HG03432 (cell line): ENCODE data around the gene HDHD5.

ENCODE experiments used
- ATAC-seq: cut with Tn5 transposase; IDR thresholded peaks from one replicate; pipeline ENCODE4 v1.9.1; 2021; ENCODE audit warnings: mild to moderate bottlenecking, moderate library complexity; ENCODE audit not compliant: unreplicated experiment

The HDHD5 gene

DNA sequence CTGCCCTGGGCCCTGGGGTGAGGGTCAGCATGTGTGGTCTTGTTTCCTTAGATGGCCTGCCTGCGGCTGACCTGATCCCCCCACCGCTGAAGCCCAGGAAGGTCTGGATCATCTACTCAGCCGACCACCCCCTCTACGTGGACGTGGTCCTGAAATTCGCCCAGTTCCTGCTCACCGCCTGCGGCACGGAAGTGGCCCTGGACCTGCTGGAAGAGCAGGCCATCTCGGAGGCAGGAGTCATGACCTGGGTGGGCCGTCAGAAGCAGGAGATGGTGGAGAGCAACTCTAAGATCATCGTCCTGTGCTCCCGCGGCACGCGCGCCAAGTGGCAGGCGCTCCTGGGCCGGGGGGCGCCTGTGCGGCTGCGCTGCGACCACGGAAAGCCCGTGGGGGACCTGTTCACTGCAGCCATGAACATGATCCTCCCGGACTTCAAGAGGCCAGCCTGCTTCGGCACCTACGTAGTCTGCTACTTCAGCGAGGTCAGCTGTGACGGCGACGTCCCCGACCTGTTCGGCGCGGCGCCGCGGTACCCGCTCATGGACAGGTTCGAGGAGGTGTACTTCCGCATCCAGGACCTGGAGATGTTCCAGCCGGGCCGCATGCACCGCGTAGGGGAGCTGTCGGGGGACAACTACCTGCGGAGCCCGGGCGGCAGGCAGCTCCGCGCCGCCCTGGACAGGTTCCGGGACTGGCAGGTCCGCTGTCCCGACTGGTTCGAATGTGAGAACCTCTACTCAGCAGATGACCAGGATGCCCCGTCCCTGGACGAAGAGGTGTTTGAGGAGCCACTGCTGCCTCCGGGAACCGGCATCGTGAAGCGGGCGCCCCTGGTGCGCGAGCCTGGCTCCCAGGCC is 50.6 kb downstream of the HDHD5 start:
- no peak for ATAC-seq

DNA sequence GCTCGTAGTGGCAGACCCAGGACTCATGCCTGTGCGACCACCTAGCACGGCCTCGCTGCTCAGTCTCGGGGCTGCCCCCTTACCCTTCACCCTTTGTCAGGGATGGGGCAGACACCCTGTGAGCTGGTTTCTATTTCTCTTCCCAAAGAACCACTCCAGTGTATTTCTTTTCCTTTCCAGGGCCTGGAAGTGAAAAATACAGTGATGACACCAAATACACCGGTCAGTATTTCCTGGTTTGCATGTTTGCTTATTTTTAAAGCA is 51.6 kb downstream of the HDHD5 start:
- ATAC-seq, result no peak

DNA sequence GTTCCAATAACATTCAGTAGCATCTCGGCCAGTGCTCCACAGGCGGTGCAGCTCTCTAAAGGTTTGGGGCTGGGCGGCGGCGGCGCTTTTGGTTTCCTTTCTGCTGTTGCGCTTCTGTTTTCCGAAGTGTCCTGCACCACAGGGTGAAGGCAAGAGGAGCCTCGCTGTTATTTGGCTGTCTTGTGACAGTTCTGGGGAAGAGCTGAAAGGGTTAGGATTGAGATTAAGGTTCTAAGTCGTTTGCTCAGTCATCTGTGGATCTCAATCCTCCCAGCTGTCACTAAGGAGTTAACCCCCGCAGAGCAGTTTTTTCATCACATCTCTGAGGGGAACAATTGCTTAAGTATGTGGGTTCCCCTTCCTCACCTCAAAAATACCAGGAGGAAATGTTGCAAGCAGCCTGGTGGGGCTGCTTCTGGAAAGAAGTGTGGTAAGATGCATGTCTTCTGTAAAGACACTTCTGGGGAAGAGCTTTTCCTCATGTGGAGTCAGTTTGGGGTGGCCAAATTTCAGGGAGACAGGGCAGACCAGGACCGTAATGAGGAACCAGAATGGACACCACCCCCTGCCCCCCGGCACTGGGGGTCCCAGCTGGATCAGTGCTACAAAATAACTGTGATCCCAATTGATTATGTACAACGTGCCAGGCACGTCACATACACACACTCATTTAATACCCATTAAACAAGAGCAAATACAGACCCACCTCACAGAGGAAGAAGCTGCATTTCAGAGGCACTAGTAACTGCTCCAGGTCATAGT is 52.1 kb downstream of the HDHD5 start:
- ATAC-seq, result no peak

DNA sequence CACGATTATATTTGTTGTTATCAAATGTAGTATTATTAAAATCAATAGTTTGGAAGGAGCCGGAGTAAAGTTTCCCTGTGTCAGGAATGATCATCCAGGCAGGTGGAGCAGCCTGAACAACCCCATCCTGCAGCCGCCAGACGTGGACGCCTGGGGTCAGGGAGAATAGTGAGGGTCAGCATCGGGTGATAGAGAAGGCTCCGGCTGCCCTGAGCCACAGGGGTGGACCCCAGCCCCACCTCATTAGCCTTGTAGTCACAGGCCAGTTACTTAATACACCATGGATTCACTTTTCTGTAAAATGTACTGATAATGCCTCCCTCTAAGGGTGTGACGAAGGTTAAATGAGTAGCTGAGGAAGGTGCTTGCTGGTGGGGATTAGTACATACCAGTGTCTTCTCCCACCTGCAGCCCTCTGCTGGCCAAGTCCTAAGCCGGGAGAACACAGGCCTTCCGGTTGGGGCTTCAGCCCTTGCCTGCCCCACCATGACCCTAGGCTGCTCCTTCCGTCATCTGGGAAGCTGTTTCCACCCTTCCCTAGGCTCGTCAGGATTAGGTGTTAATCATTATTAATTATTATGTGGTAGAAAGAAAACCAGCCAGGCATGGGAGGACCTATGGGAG is 52.8 kb downstream of the HDHD5 start:
- ATAC-seq, result no peak

DNA sequence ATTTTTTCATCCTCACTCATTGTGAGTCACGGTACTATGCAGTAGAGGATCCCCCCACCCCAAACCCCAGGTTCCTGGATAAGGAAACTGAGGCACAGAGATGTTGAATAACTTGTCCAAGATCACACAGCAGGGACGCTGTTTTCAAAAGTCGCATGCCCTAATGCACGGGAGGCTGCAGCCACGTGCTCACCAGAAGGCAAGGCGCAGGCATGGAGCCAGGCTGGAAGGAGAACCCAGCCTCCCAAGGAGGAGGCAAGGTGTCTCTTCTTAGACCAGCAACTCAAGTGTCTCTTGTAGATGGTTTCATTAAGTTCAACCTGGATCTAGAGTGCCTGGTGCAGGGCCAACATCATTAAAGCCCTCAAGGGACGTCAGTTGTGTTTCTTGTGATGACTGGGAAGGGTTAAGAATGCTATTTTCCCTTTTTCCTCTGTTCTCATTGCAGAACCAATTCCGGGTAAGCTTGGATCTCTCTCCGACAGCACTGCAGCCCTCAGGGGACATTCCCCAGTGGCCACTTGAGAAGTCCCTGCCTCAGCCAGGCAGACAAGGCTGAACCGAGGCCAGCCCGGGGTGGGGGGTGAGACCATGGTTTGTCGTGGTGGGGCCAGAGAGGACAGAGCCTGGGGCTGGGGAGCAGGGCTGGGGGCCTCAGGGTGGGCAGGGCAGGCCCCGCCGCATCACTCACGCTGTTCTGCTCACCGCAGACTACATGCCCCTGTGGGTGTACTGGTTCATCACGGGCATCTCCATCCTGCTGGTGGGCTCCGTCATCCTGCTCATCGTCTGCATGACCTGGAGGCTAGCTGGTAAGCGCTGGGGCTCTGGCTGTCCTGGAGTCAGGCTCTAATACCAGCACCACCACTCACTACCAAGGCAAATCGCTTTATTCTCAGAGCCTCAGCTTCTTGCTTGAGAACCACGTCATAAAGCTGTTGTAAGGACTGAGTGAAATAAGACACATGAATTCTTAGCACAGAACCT is 53.6 kb downstream of the HDHD5 start:
- no peak for ATAC-seq

DNA sequence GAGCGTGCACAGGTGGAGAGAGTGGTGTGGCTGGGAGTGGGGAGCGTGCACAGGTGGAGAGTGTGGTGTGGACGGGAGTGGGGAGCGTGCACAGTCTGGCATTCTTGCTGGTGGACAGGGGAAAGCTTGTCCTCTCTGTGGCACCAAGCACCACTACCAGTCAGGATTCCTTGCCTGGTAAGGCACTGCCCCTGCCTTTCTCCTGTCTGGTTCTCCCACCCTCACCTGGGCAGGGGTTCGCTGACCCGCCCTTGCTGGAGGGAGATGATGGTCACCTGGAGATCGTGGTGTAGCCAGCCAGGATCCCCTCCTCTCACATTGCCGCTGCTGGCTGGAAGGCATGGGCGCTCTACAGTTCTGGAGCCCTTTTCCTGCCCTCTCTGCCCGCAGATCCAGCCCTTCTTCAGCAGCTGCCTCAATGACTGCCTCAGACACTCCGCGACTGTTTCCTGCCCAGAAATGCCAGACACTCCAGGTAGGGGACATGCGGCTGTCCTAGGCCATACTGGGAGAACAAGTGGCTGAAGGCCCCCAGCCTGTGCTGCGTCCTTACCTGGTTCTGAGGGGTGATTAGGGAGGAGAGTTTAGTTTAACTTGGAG is 54.6 kb downstream of the HDHD5 start:
- no peak for ATAC-seq

DNA sequence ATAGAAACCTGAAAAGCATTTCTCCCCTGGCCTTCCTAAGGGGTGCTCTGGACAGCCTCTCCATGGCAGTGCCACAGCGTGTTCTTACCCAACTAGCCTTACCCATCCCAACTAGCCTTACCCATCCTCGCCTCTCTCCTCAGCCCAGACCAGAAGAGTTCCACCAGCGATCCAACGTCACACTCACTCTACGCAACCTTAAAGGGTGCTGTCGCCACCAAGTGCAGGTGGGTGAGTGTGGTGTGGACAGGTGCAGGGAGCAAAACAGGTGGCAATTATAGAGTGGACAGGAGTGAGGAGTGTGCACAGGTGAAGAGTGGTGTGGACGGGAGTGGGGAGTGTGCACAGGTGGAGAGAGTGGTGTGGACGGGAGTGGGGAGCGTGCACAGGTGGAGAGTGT is 55.7 kb downstream of the HDHD5 start:
- ATAC-seq, result no peak

DNA sequence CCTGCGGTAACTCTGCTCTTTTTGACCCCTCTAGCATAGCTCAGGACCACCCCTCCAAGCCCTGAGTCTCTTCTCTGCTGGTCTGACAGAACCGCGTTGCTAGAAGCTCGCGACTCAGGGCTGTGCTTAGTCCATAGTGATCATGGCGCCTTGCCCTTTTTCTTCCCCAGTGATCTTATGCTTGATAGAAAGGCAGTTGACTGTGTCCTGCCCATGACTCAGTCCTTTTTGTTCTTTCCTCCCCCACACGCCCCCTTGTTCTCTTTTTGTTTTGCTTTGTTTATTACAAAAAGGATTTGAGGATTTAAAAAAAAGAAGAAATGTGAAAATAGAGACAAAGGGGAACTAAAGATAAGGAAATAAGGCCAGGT is 56.8 kb downstream of the HDHD5 start:
- no peak for ATAC-seq

DNA sequence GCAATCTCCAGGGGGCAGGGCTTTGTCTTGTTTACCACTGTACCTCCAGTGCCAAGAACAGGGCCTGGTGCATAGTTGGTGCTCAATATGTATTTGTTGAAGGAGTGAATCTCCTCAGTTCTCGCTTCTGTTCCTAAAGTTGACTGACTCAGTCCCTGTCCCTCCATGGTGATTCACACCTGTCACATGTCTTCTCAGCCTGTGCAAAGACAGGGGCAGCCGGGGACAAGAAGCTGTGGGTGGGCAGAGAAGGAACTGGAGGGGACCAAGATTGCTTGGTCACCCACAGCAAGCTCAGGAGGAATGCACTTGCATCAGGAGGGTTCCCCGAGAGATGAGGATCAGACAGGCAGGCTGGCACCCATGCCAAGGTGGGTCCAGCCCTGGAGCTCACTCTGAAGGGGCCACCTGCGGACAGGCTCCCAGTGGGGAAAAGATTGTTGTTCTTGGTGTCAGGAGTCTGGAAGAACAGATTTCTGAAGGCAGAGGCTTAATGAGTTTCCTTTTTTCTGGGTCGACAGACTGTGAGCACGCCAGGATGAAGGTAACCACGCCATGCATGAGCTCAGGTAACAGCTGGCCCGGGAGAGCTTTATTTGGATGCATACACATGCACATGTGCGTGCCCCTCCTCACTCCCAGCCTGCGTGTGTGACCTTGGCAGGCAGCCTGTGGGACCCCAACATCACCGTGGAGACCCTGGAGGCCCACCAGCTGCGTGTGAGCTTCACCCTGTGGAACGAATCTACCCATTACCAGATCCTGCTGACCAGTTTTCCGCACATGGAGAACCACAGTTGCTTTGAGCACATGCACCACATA is 57.4 kb downstream of the HDHD5 start:
- no peak for ATAC-seq

DNA sequence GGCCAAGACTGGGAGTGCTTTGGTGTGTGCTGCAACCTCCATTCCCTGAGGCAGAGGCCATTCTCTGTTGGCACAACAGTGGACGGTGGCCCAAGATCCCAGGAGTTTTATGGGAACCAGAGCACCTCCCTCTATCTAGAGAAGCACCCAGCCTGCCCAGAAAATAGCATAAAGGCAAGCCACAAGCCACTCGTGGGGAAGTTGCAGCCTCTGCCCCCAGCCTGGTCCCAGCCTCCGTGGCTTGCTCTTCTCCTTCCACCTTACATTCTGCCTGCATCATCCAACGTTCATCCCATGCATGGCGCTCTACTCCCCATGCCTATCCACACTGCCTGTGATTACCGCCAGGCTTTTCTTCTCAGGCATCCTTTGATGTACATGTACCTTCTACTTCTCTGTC is 58.5 kb downstream of the HDHD5 start:
- ATAC-seq, result no peak

DNA sequence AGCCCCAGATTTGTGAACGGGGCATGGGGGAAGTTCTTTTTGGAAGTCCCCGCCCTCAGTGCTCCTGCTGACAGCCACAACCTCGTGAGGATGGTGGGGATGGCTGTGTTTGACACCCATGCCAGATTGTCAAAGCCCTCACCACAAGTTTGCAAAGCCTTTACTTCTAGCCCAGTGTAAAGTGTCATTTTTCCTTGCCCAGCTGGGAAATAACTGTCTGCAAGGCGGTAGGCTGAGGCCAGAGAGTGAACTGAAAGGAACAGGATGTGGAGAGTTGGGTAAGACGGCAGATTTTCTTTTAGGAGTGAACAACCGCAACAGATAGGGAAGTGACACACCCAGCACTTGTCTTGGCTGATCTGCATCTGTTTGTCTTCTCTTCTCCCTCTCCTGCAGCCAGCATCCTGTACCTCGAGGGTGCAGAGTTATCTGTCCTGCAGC is 60.7 kb downstream of the HDHD5 start:
- ATAC-seq, result no peak

DNA sequence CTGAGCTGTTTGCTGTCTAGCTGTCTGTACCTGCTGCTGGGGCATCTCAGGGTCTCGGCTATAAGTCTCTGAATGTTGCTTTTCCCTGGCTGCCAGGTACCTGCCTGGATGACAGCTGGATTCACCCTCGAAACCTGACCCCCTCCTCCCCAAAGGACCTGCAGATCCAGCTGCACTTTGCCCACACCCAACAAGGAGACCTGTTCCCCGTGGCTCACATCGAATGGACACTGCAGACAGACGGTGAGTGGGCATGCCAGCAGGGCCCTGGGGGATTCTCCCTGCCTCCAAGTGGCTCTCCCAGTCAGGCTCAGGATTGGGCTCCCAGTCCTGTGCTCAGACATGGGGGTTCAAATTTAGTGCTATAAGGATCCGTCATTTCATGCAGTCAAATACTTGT is 61.4 kb downstream of the HDHD5 start:
- ATAC-seq, result no peak

DNA sequence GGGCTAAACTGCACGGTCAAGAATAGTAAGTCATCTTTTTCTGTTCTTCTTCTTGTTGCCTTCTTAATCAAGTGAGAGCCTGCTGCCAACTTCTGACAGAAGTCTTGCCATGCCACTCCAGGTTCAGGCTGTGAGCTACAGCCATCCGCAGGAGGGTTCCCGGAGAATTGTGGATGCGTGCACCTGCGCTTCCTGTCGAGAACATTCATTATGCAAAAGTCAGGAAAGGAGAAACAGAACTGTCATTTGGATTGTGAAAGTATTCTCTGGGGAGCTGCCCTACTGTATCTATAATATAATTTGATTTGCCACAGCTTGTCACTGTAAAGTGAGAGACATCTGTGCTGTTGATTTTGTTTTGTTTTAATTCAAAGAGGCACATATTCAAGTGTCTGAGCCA is 62.0 kb downstream of the HDHD5 start:
- no peak for ATAC-seq

DNA sequence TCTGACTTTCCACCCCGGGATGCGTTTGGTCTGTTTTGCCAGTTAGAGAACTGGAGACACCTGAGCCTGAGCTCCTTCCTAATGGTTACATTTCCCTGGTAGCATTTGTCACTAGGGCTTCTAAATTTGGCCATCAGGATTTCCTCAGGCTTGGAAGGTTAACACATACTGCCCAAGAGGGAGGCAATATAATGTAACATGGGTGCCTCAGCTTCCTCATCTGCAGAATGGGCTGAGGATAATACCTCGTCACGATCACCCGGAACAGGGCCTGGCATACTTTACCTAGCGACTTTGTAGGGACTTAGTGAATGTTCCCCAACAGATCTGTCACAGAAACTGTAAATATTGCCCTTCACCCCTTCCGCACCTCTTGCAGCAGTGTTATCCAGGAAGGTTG is 63.0 kb downstream of the HDHD5 start:
- ATAC-seq, result no peak

DNA sequence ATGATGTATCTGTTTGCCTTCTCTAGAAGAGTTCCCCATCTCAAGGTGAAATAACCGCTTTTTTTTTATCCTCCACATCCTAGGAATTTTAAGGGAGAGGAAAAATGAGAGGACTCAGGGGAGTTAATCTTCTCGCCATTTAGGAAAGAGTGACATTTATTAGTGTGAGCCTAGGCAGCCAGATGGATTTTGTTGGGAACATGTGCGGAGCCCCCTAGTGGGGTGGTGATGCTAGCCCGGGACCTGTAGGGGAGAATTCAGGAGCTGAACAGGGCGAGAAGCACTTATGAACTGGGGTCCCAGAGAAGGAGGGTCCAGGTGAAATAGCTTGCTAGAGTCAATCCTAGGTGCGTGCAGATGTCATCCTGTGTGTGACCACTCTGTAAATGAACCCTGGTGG is 63.5 kb downstream of the HDHD5 start:
- ATAC-seq, result no peak

DNA sequence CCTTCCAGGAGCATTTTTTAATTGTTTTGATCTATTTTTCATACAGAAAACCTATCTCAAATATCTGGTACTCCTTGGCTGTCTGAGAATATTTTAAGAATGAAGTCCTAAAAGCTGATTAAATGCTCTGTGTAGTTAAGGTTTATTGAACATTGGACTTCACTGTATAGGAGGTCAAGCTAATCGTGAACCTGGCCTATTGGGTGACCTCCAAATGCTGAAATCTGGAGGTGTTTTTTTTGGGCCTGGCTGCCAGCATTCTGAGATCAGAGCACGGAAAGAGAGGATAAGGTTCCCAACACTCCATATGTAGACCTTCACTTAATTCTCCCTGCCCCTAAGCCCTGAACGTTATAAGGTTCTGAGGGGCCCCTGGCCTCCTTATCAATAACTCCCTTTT is 66.0 kb downstream of the HDHD5 start:
- ATAC-seq, result no peak

DNA sequence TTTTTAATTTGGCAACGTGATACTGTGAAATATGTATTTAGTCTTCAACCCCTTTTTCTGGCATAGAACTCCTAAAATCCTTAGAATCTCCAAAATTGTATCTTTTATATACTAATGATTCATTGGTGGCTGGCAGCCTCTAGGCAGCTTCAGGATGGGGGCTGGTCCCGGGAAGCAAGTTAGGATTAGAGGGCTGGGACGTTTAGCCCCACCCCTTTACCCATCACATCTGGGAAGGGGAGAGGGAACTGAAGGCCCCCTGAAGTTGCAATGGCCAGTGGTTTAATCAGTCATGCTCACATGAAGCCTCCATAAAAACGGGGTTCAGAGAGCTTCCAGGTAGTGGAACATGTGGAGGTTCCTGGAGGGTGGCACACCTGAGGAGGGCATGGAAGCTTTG is 67.2 kb downstream of the HDHD5 start:
- no peak for ATAC-seq

DNA sequence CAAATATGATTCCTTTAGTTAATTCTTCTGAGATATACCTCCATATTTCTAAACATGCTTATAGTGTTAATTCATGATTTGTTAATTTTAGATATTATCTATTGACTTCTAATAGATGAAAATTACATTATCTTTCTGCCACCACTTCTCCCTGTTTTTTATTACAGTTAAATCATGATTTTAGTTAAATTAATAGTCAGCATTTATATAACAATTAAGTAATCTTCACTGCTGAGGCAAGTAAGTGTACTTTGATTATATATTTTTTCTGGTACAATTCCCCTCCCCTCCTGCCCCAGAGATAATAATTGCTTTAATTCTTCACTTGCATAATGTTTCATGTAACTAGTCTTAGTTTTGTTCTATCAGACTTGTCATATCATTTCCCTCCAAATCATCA is 68.5 kb downstream of the HDHD5 start:
- ATAC-seq, result no peak
